Measurements from ENCODE around the gene ATP8B2.

DNA sequence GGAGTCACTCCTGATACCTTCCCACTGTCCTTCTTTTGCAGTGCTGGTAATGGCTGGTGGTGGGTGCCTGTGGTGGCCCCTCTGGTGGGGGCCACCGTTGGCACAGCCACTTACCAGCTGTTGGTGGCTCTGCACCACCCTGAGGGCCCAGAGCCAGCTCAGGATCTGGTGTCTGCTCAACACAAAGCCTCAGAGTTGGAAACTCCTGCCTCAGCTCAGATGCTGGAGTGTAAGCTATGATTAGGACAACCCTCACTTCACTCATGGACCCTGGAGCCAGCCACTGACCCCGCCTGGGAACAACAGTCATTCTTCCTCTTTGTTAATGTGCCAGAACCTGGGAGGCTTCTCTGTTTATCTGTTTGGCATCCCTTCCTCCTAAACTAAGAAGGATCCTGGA, 1.1 kb upstream of the ATP8B2 start:
- TF ChIP-seq POLR2A (IDR thresholded peaks at IDR 0.05; ENCODE audit: low read depth, low read length) (no peak), POLR2AphosphoS5 (IDR thresholded peaks at IDR 0.05; ENCODE audit: low read depth, low read length) (no peak), SPI1 (IDR thresholded peaks at IDR 0.05; ENCODE audit: low read depth, low read length) (no peak), POU2F2 (IDR thresholded peaks at IDR 0.05; ENCODE audit: low read depth, low read length) (no peak), PAX5 (IDR thresholded peaks at IDR 0.05; ENCODE audit: insufficient read depth, low read length, severe bottlenecking) (no peak)
